CD4-positive, alpha-beta T cell treated with Interleukin-15 for 1 hour (primary cell): Measurements from ENCODE around the gene LRRC8E.

Experiments used
- DNase-seq: peaks from one replicate; pipeline ENCODE4 v3.0.0-alpha.2; 2020

Gene LRRC8E

DNA sequence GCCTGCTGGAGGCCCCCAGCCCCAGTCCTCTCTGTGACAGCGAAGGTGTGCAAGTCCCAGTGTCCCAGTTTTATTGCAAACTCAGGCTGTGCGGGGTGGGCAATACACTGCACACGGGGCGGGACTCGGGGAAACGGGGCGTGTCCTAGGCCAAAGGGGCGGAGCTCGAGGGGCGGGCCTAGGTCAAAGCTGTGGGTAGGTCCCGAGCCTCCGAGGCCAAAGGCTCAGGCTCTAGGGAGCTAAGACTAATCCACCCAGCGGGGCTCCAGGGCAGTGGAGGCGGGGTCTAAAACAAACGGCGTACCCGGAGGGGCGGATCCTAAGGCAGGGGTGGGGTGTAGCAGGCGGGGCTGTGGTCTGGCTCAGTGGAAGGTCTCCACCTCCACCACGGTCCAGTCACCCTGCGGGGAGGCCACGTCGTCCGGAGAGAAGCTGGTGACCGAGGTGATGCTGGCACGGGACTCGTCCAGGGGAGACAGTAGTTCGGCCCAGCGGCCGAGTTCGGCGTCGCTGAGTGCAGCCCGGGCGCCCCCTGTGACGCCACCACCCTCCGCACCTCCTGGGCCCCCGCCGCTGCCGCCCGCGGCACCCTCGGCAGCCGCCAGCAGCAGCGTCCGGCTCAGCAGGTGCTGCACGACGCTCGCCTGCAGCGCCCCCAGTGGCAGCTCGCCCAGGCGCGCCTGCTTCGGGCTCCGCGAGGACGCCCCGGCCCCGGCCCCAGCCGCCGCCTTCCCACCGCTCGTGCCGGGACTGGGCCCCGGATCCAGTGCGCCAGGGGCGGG, 19.4 kb upstream of the LRRC8E start:
- DNase-seq, result peak; percentile 88

DNA sequence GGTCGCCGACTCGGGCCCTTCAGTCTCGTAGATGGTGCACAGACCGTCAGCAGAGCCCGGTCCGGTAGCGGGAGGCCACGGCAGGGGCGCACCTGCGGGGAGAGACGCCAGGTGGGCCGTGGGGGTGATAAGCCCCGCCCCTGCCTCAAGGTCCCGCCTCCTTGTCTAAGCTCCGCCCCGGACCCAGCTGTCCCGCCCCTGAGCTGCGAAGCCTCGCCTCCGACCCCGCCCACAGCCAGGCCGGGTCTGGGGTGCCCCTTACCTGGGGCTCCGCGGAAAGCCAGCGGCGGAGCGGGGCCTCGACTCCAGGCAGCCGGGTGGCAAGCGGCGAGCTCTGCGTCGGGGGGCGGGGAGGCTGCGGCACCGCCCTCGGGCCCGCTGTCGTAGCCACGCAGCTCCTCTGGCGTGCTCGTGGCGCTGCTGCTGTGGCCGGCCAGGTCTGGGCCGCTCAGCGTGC, 18.8 kb upstream of the LRRC8E start:
- peak; percentile 73 for DNase-seq

DNA sequence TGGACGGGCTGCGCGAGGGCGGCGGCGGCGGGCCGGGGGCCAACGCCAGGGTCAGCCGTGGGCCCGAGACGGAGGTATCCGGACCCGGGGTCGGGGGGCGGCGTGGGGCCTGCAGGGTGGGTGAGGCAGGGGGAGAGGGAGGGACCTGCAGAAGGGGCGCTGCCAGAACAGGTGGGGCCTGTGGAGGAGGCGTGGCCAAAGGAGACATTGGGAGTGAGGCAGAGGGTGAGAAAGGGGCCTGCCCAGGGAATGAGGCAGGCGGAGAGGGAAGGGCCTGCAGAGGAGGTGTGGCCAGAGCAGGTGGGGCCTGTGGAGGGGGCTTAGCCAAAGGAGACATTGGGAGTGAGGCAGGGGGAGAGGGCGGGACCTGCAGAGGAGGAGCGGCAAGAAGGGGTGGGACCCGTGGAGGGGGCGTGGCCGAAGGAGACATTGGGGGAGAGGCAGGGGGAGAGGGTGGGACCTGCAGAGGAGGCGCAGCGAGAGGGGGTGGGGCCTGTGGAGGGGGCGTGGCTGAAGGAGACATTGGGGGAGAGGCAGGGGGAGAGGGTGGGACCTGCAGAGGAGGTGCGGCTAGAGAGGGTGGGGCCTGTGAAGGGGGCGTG, 18.3 kb upstream of the LRRC8E start:
- peak; percentile 67 for DNase-seq

DNA sequence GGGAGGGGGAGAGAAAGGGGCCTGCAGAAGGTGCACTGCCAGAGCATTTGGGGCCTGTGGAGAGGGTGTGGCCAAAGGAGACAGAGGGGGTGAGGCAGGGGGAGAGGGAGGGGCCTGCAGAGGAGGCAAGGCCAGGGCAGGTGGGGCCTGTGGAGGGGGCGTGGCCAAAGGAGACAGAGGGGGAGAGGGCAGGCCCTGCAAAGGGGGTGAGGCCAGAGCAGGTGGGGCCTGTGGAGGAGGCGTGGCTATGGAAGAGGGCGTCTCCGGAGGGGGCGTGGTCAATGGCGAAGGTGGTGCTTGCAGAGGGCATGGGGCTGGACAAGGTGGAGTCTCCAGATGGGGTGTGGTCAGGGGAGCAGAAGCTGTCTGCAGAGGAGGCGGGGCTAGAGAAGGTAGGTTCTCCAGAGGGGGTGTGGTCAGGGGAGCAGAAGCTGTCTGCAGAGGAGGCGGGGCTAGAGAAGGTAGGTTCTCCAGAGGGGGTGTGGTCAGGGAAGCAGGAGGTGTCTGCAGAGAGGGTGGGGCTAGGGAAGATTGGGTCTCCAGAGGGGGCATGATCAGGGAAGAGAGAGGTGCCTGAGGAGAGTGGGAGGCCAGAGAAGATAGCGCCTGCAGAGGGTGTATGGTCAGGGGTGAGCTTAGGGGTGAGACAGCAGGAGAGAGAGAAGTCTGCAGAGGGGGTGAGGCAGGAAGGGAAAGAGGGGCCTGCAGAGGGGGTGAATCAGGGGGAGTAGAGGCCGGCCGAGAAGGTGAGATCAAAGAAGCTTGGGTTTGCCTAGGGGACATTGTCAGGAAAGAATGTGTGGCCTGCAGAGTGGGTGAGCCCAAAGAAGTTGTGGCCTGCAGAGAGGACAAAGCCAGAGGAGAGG, 17.5 kb upstream of the LRRC8E start:
- peak; percentile 67 for DNase-seq

DNA sequence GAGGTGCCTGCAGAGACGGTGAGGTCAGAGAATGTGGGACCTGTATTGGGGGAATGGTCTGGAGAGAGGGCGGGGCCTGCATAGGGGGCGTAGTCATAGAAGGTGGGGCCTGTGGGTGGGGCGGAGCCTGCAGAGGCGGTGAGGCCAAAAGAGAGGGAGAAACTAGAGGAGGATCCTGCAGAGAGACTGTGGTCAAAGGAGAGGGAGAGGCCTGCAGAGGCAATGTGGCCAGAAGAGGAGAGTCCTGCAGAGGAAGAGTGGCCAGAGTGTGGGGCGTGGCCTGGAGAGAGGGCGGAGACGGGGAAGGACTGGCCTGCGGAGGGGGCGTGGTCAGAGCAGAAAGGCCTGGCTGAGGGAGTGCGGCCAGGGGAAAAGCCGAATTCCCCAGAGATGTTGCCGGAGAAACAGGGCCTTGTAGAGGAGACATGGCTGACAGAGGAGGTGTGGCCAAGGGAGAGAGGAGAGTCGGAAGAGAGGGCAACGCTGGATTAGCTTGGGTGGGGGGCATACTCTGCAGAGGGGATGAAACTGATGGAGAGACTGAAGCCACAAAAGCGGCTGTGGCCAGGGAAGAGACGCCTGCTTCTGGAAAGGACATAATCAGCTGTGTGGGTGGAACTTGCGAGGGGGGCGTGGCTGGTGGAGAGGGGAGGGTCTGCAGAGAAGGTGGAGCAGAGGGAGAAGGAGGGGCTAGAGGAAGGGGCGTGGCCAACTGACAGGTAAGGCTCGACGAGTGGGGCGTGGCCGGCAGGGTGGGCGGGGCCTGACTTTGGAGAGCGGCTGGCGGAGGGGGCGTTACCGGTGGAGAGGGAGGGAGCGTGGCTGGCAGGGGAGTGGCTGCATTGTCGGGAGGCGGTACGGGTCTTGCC, 16.6 kb upstream of the LRRC8E start:
- DNase-seq, result peak; percentile 88

DNA sequence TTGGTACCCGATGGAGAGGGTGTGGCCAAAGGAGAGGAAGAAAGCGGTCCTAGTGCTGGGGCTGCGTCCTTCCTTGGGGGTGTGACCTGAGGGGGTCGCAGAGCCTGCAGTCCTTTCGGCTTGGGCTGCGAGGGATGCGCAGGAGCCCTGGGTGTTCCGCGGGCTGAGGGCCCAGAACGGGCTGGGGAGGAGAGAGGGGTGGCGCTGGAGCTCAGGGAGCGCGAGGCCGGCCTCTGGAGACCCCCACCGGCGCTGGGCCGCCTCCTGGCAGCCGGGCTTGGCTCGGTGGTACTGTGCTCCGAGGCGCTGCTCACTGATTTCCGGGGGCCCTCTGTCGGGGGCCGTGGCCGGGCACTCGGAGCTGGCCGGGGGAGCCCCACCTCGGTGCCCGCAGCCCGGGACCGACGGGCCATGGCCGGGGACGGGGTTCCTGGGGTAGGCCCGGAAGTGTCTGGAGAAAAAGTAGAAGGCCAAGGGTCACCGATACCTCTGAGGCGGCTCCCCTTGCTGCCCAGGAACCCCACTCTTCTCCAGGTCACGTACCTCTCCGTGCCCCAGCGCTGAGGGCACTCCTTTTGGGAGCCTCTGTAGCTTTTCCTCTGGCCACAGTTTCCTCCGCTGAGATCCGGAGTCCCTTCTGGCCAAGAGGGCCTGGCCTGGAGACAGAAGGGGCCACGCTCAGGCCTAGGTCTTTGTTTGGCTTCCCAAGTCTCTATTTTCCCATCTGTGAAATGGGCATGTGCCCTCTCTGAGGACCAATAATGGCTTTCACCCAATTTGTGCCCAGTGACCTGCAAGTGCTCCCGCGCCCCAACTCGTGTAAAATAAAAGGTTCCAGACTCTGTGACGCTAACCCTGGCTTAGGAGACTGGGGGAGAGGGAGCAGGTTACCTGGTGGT, 15.8 kb upstream of the LRRC8E start:
- no peak for DNase-seq

DNA sequence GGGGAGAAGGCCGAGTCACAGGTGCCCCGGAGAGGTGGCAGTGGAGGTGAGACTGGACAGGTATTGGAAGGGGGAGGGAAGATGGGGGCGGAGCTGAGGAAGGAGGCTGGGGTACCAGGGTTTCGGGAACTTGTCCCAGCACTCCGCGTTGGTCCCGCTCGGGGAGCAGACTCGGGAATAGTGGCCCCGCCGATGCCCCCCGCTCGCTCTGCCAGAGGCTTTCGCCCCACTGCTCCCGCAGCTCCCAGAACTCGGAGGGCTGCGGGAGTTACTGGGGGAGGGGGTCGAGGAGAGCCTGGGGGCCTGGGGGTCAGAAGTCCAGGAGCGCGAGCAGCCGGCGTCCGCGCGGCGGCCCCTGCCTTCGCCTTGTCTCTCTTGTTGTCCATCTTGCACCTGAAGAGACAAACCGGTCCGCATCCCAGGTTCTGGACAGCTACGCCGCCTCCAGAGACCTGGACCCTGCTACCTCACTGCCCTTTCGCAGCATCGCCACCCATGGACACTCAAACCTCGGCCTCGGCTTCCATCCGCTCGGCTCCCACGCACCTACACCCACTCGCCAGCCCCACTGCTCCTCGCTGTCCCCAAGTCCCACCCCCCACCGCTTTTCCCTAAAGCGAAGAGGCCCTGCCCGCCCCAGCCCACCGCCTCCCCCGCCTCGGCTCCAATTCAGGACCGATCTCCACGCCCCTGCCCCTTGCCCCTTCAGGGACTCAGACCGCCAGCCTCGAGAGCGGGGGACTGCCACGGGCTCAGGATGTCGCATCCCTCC, 14.8 kb upstream of the LRRC8E start:
- DNase-seq, result no peak

DNA sequence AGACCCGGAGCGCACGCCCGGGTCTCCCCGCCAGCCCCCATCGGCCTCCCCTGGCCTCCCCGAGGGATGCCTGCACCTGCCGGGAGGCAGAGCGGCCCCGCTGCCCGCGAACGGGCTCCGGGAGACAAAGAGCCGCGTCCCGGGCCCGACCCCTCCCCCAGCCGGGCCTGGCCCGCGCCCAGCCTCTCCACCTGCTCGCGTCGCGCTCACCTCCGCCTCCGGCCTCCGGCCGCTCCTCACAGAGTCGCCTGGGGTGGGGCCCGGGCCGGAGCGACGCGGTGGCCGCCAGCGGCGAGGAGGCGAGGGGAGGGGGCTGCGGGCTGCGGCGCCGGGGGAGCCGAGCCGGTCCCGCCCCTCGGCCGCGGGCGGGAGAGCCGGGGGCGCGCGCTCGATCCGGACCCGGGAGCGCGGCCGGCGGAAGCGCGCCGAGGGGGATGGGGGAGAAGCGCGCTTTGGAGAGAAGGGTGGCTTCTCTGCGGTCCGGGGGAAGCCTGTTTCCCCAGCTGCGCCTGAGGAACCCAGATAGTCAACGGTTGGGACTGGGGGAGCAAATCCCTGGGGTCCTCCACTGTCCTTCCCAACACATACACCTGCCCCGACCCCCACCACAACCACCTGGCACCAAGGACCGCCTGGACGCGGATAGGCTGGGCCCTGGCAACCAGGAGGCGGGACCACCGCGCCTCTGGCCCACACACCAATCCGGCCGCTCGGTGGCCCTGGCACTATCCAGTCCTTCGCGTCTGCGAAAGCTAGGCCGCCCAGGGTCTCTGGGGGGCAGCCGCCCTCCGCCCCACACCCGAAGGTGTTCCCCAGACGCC, 14.0 kb upstream of the LRRC8E start, which contains the start of gene PRR36:
Gene PRR36 (minus strand): TSS at position 315 of the 821 bp plus-strand sequence. CDS start 701 bp downstream, outside the sequence.
- no peak for DNase-seq

DNA sequence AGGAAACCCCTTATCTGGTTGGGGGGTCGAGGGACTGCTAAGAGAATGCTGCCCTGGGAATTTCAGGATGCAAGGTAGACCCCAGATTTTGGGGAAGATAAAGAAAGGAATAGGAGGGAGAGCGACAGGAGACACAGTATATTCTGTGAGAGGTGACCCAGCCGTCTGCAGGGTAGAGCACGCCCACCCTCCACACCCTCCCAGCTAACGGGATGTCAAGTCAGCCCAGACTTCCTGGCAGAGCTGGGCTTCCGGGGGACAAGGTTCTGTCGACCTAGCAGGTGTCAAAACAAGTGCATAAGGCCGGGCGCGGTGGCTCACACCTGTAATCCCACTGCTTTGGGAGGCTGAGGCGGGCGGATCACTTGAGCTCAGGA, 13.4 kb upstream of the LRRC8E start:
- no peak for DNase-seq

DNA sequence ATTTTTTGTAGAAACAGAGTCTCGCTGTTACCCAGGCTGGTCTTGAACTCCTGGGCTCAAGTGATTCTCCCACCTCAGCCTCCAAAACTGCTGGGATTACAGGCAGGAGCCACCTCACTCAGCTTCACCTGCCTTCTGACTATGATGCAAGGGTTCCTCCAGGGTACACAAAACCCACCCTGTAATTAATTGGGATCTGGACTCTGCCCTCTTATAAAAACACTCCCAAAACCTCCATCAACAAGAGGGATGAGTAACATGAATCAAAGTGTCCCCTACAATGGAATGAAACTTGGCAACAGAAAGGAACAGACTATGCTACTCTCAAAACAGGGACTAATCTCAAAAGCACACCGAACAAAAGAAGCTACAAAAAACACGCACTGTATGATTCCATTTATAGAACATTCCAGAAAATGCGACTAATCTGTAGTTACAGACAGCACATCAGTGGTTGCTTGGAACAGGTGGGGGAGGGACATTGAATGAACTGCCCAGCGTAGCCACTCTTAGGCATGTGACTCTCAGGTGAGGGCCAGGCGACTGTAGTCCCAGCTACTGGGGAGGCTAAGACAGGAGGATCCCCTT, 11.0 kb upstream of the LRRC8E start:
- no peak for DNase-seq

DNA sequence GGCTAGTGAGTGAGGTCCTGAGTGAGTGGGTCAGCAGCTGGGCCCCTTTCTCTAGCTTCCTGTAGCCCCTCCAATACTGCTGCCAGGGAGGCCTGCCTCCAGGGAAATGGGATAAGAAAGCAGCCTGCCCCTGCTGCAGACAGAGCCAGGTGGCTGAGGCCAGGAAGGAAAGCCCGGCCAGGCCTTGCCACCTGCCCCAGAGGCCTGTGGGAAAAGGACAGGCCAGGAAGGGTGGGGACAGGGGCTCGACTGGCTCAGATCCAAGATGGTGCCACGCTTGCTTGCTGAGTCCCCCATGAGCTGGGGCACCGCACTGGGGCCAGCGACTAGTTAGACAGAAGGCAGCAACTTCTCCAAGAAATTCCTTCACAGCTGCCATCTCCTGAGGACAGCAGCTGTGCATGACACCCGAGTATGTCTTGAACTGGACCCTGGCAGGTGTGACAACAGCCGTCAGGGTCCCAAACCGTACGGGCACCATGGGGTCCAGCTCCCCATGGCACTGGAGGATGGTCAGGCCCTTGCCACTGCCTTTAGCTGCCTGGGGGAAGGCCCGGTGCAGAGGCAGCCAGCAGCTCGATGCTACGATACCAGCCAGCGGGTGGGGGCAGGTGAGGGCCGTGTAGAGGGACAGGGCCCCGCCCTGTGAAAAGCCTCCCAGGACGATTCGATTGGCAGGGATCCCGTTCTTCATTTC, 9.1 kb upstream of the LRRC8E start:
- DNase-seq, result no peak

DNA sequence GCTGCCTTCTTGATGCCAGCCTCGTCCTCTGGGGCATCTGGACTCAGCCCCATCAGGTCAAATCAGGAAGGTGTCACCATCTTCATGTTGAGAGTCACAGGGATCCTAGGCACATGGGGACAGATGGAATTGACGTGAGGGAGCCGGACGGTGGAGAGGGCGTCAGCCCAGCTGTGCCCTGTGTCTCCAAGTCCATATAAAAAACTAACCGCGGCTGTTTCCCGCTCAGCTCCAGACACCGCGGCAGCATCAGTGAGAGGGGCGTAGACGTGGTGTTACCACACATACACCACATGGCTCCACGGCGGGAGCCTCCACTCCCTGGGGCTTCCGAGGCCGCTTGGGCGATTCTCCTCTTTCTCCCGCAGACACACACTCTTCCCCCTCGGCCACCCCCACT, 8.5 kb upstream of the LRRC8E start:
- DNase-seq, result no peak

DNA sequence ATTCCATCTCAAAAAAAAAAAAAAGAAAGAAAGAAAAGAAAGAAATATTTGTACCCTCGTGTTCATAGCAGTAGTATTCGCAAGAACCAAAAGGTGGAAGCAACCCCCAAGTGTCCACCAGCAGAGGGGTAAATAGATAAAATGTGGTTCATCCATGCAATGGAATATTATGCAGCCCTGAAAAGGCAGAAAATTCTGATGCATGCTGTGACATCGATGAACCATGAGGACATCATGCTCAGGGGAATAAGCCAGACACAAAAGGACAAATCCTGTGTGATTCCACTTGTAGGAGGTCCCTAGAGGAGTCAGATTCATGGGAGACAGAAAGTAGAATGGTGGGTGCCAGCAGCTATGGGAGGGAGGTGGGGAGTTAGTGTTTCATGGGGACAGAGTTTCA, 6.4 kb upstream of the LRRC8E start:
- no peak for DNase-seq

DNA sequence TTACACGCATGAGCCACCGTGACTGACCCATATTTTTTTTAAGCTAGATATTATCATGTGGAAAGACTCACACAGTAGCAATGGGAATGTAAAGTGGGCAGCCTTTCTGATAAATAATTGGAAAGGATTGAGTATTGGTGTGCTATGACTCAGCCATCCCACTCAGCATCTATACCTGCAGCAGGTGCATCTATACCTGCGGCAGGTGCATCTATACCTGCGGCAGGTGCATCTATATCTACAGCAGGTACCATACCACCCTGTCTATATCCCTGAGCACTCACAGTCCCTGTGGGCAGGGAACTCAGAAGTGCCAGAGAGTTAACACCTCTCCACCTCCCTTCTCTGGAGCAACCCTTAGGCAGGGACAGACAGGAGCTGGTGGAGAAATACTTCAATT, 5.2 kb upstream of the LRRC8E start:
- no peak for DNase-seq

DNA sequence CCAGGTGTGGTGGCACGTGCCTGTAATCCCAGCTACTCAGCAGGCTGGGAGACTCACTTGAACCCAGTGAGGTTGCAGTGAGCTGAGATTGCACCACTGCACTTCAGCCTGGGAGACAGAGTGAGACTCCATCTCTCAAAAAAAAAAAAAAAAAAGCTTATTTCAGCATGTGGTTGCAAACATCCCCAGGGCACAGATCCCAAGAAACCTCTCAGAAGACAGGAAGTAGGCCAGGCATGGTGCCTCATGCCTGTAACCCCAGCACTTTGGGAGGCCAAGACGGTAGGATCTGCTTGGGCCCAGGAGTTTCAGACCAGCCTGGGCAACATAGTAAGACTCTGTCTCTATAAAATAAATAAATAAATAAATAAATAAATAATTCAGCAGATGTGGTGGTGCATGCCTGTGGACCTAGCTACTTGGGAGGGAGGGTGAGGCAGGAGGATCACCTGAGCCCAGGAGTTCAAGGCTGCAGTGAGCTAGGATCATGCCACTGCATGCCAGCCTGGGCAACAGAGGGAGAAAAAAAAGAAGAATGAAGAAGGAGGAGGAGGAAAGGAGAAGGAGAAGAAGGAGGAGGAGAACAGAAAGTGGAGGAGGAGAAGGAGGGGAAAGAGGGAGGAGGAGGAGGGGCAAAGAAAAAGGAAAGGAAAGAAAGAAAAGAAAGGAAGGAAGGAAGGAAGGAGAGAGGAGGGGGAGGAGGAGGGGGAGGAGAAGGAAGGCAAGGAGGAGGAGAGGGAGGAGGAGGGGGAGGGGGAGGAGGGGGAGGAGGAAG, 4.3 kb upstream of the LRRC8E start:
- DNase-seq, result no peak

DNA sequence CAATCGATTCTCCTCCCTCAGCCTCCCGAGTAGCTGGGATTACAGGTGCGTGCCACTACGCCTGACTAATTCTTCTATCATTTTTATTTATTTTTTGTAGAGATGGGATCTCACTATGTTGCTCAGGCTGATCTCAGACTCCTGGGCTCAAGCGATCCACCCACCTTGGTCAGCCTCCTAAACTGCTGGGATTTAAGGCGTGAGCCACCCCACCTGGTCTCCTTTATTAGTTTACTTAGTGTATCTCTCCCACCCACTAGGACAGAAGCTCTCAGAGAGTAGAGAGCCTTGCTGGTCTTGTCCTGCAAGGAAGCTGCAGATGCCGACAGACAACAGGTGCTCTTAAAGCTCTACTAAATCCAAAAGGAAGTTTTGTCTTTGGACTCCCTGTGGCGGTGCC, 2.5 kb upstream of the LRRC8E start:
- no peak for DNase-seq

DNA sequence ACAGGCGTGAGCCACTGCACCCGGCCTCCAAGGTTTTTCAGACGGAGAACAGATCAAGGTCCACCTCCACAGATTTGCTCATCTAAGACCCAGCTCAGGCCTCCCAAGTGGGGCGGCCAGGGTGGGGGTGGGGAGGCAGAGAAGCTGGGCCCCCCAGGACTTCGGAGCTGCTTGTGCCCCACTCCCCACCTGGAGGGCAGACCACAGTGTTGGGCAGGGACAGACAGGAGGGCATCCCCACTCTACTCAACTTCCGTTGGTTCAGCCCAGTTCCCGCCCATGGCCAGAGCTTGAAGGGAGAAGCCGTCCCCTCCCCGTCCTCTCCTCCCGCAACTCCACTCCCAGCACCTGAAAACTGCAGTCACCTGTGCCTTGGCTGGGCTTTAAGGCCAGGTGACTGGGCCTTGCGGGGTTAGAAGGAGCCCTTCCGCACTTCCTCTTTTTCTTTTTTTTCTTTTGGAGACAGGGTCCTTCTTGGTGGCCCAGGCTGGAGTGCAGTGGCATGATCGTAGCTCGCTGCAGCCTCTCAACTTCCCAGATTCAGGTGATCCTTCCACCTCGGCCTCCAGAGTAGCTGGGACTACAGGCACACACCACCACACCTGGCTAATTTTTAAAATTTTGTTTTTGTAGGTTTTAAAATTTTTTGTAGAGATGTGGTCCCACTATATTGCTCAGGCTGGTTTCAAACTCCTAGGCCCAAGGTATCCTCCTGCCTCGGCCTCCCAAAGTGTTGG, 734 bp upstream of the LRRC8E start:
- no peak for DNase-seq
